Lower lobe of right lung (tissue), 2 donors: ENCODE results near the gene KCNIP1. TPM values are rescaled to one million over a fixed set of nuclear protein-coding genes. Genes with fewer than 3 reads are reported as not detected.

Source experiments
- ATAC-seq, 2 donors: fragments of 200-7000 bp; cut with Tn5 transposase; one replicate each; pipeline ENCODE4 v1.9.1; 2020 to 2022; ENCODE audit warnings: mild to moderate bottlenecking in 2 of 2, moderate library complexity in 2 of 2
- DNase-seq: peaks from one replicate; pipeline ENCODE4 v3.0.0-alpha.2; 2020
- H3K27ac ChIP-seq: fragments of 200-600 bp; one replicate; pipeline ENCODE4 v1.8.0; 2022
- H3K27me3 ChIP-seq: fragments of 200-600 bp; one replicate; pipeline ENCODE4 v1.8.0; 2022; ENCODE audit warnings: low read depth
- H3K36me3 ChIP-seq: fragments of 200-600 bp; one replicate; pipeline ENCODE4 v1.8.0; 2022; ENCODE audit warnings: mild to moderate bottlenecking
- H3K4me1 ChIP-seq: fragments of 200-600 bp; one replicate; pipeline ENCODE4 v1.8.0; 2022
- H3K4me3 ChIP-seq: fragments of 200-600 bp; one replicate; pipeline ENCODE4 v1.8.0; 2022; ENCODE audit warnings: mild to moderate bottlenecking
- H3K9me3 ChIP-seq: fragments of 200-600 bp; one replicate; pipeline ENCODE4 v1.8.0; 2022
- CTCF ChIP-seq: fragments of 200-600 bp; IDR thresholded peaks from one replicate; pipeline ENCODE4 v1.8.0; 2022; ENCODE audit warnings: antibody characterized with exemption, mild to moderate bottlenecking
- intact Hi-C: fragments of 100-400 bp; cut with DNase I; formaldehyde crosslinking; loops from one replicate; pipeline ENCODE4 v1.11.0; 2022
- total RNA-seq: library from RNA; stranded (reverse); fragmentation: NEBNext Ultra II Directional; extraction: Animal tissue kit (Norgen Biotek cat#: 25700); gene quantifications from one replicate; pipeline ENCODE4 v1.2.1, GENCODE V29; 2021
- donor health status: DM: no; HTN: yes; CAD: no; lungs with severe emphysema.

KCNIP1 gene
- total RNA-seq, 1 donor from 2014 or later, result 1.7 TPM

GRCh38 chr5:170732685-170733084 lies 228.9 kb downstream of the KCNIP1 start:
- TF ChIP-seq CTCF, result no peak
- Histone ChIP-seq H3K27me3 (no peaks in the 10 kb centered on the region), H3K4me3 (no peak overlapping the region), H3K27ac (no peak overlapping the region), H3K4me1 (no peaks in the 10 kb centered on the region), H3K9me3 (peaks cover 11% of the 10 kb centered on the region), H3K36me3 (no peaks in the 10 kb centered on the region)
- ATAC-seq (no peak), DNase-seq (no peak)
- intact Hi-C loops, result no loop called here

GRCh38 chr5:170736966-170737365 lies 233.1 kb downstream of the KCNIP1 start:
- no peak for ATAC-seq
- Histone ChIP-seq H3K9me3 (peaks cover 11% of the 10 kb centered on the region), H3K27me3 (no peaks in the 10 kb centered on the region), H3K4me3 (no peak overlapping the region), H3K27ac (no peak overlapping the region), H3K36me3 (no peaks in the 10 kb centered on the region), H3K4me1 (no peaks in the 10 kb centered on the region)
- no peak for DNase-seq
- no peak for TF ChIP-seq CTCF
- intact Hi-C loops, result no loop called here

GRCh38 chr5:170737591-170737990 lies 233.8 kb downstream of the KCNIP1 start:
- no peaks in the 10 kb centered on the region for H3K27me3 ChIP-seq
- no peaks in the 10 kb centered on the region for H3K4me1 ChIP-seq
- ATAC-seq (no peak), DNase-seq (no peak)
- H3K9me3 ChIP-seq, result peaks cover 11% of the 10 kb centered on the region
- no peak overlapping the region for H3K27ac ChIP-seq
- no peak for TF ChIP-seq CTCF
- intact Hi-C loops, result no loop called here
- H3K36me3 ChIP-seq, result no peaks in the 10 kb centered on the region
- H3K4me3 ChIP-seq, result no peak overlapping the region

GRCh38 chr5:170738840-170739239 lies 235.0 kb downstream of the KCNIP1 start:
- Histone ChIP-seq H3K4me3 (no peak overlapping the region), H3K4me1 (no peaks in the 10 kb centered on the region), H3K27me3 (no peaks in the 10 kb centered on the region), H3K36me3 (no peaks in the 10 kb centered on the region), H3K9me3 (peaks cover 11% of the 10 kb centered on the region), H3K27ac (no peak overlapping the region)
- ATAC-seq (peak; percentile 28 to 58), DNase-seq (no peak)
- TF ChIP-seq CTCF, result no peak
- intact Hi-C loops, result no loop called here

GRCh38 chr5:170739446-170739845 lies 235.6 kb downstream of the KCNIP1 start:
- no peak for ATAC-seq

More at GRCh38 chr5:170739446-170739845, 235.6 kb downstream of the KCNIP1 start:
- TF ChIP-seq CTCF, result no peak
- peaks cover 5% of the 10 kb centered on the region for H3K27me3 ChIP-seq
- H3K9me3 ChIP-seq, result peaks cover 11% of the 10 kb centered on the region
- no peak overlapping the region for H3K27ac ChIP-seq
- intact Hi-C loops, result no loop called here
- H3K4me3 ChIP-seq, result no peak overlapping the region
- DNase-seq, result no peak
- H3K4me1 ChIP-seq, result peaks cover 5% of the 10 kb centered on the region
- H3K36me3 ChIP-seq, result no peaks in the 10 kb centered on the region
